ENCODE measurements around the gene MATCAP1.
A peak's percentile ranks its signal among the peaks of the same experiment; 100 is the strongest.

Gene MATCAP1

GRCh38 chr16:67184995-67185650 lies 1.4 kb upstream of the MATCAP1 start:
- H3K4me3 ChIP-seq (ENCODE audit: low read length) = peak overlapping the region; percentile 88; the same call in 1 of the 2 replicates
- H4K20me1 ChIP-seq (ENCODE audit: control insufficient read depth, insufficient read depth, low read depth, low read length) = peaks cover 3% of the 10 kb centered on the region; the same call in 1 of the 2 replicates
- H3K4me2 ChIP-seq (ENCODE audit: low read length) = peak overlapping the region; percentile 98

GRCh38 chr16:67184453-67184994 lies 761 bp upstream of the MATCAP1 start:
- H3K4me3 ChIP-seq (ENCODE audit: low read length) = peak overlapping the region; percentile 88
- no peaks in the 10 kb centered on the region for H3K9me3 ChIP-seq (ENCODE audit: control insufficient read depth, insufficient read depth, low read length)
- H4K20me1 ChIP-seq (ENCODE audit: control insufficient read depth, insufficient read depth, low read depth, low read length) = peaks cover 3% of the 10 kb centered on the region; the same call in 1 of the 2 replicates
- 0 out of 2 replicates have a peak, but pooled peaks cover 8% of the 10 kb centered on the region for H3K79me2 ChIP-seq (ENCODE audit: control insufficient read depth, low read length)
- no peaks in the 10 kb centered on the region for H3F3A ChIP-seq (ENCODE audit: control insufficient read depth, insufficient read depth)
- peak overlapping the region; percentile 98 for H3K4me2 ChIP-seq (ENCODE audit: low read length)
- H3K27ac ChIP-seq (ENCODE audit: low read depth, low read length) = no peak overlapping the region
- no peaks in the 10 kb centered on the region for H3K36me3 ChIP-seq (ENCODE audit: control insufficient read depth, low read length)
- no peaks in the 10 kb centered on the region for H3K9me2 ChIP-seq (replicated peaks; ENCODE audit: control insufficient read depth, low read length)
- TF ChIP-seq EZH2phosphoT487 (IDR thresholded peaks at IDR 0.05; ENCODE audit: borderline replicate concordance, low read length) = no peak
- H3K4me1 ChIP-seq (ENCODE audit: control insufficient read depth, low read length) = peaks cover 29% of the 10 kb centered on the region
- H3K27me3 ChIP-seq (ENCODE audit: control insufficient read depth, low read length) = peaks cover 24% of the 10 kb centered on the region

More at GRCh38 chr16:67184995-67185650, 1.4 kb upstream of the MATCAP1 start:
- H3K9me2 ChIP-seq (replicated peaks; ENCODE audit: control insufficient read depth, low read length) = no peaks in the 10 kb centered on the region
- no peaks in the 10 kb centered on the region for H3K9me3 ChIP-seq (ENCODE audit: control insufficient read depth, insufficient read depth, low read length)
- peaks cover 24% of the 10 kb centered on the region for H3K27me3 ChIP-seq (ENCODE audit: control insufficient read depth, low read length)
- peaks cover 29% of the 10 kb centered on the region for H3K4me1 ChIP-seq (ENCODE audit: control insufficient read depth, low read length)
- no peaks in the 10 kb centered on the region for H3K36me3 ChIP-seq (ENCODE audit: control insufficient read depth, low read length)
- H3K27ac ChIP-seq (ENCODE audit: low read depth, low read length) = no peak overlapping the region
- TF ChIP-seq EZH2phosphoT487 (IDR thresholded peaks at IDR 0.05; ENCODE audit: borderline replicate concordance, low read length) (no peak), CTCF (IDR thresholded peaks at IDR 0.05; ENCODE audit: low read depth, low read length, poor library complexity, severe bottlenecking) (peak; percentile 85)
- H3F3A ChIP-seq (ENCODE audit: control insufficient read depth, insufficient read depth) = no peaks in the 10 kb centered on the region
- 0 out of 2 replicates have a peak, but pooled peaks cover 8% of the 10 kb centered on the region for H3K79me2 ChIP-seq (ENCODE audit: control insufficient read depth, low read length)

- TF ChIP-seq EZH2phosphoT487 (IDR thresholded peaks at IDR 0.05; ENCODE audit: borderline replicate concordance, low read length) (no peak), CTCF (IDR thresholded peaks at IDR 0.05; ENCODE audit: low read depth, low read length, poor library complexity, severe bottlenecking) (no peak)
- H3K9me3 ChIP-seq (ENCODE audit: control insufficient read depth, insufficient read depth, low read length) = no peaks in the 10 kb centered on the region
- H4K20me1 ChIP-seq (ENCODE audit: control insufficient read depth, insufficient read depth, low read depth, low read length) = peaks cover 7% of the 10 kb centered on the region; the same call in 1 of the 2 replicates
- 0 out of 2 replicates have a peak, but pooled peaks cover 8% of the 10 kb centered on the region for H3K79me2 ChIP-seq (ENCODE audit: control insufficient read depth, low read length)
- H3F3A ChIP-seq (ENCODE audit: control insufficient read depth, insufficient read depth) = no peaks in the 10 kb centered on the region
- peaks cover 30% of the 10 kb centered on the region for H3K27me3 ChIP-seq (ENCODE audit: control insufficient read depth, low read length)
- peaks cover 36% of the 10 kb centered on the region for H3K4me1 ChIP-seq (ENCODE audit: control insufficient read depth, low read length)
- H3K36me3 ChIP-seq (ENCODE audit: control insufficient read depth, low read length) = no peaks in the 10 kb centered on the region
- H3K4me3 ChIP-seq (ENCODE audit: low read length) = peak overlapping the region; percentile 88
- peak overlapping the region; percentile 98 for H3K4me2 ChIP-seq (ENCODE audit: low read length)
- H3K27ac ChIP-seq (ENCODE audit: low read depth, low read length) = no peak overlapping the region; the same call in 1 of the 2 replicates
- no peaks in the 10 kb centered on the region for H3K9me2 ChIP-seq (replicated peaks; ENCODE audit: control insufficient read depth, low read length)
These were observed 508 bp downstream of the MATCAP1 start for GRCh38 chr16:67183284-67183626.

- no peak for TF ChIP-seq EZH2phosphoT487 (IDR thresholded peaks at IDR 0.05; ENCODE audit: borderline replicate concordance, low read length)
- no peak for TF ChIP-seq CTCF (IDR thresholded peaks at IDR 0.05; ENCODE audit: low read depth, low read length, poor library complexity, severe bottlenecking)
- H3K27ac ChIP-seq (ENCODE audit: low read depth, low read length) = no peak overlapping the region
- H4K20me1 ChIP-seq (ENCODE audit: control insufficient read depth, insufficient read depth, low read depth, low read length) = peaks cover 7% of the 10 kb centered on the region; the same call in 1 of the 2 replicates
These were observed 1.5 kb downstream of the MATCAP1 start for GRCh38 chr16:67182288-67182687.

More at GRCh38 chr16:67182288-67182687, 1.5 kb downstream of the MATCAP1 start:
- Histone ChIP-seq H3F3A (ENCODE audit: control insufficient read depth, insufficient read depth) (no peaks in the 10 kb centered on the region), H3K27me3 (ENCODE audit: control insufficient read depth, low read length) (peaks cover 37% of the 10 kb centered on the region), H3K4me3 (ENCODE audit: low read length) (peak overlapping the region; percentile 88), H3K9me2 (replicated peaks; ENCODE audit: control insufficient read depth, low read length) (no peaks in the 10 kb centered on the region), H3K4me1 (ENCODE audit: control insufficient read depth, low read length) (peaks cover 39% of the 10 kb centered on the region), H3K4me2 (ENCODE audit: low read length) (peak overlapping the region; percentile 98), H3K9me3 (ENCODE audit: control insufficient read depth, insufficient read depth, low read length) (no peaks in the 10 kb centered on the region), H3K79me2 (ENCODE audit: control insufficient read depth, low read length) (0 out of 2 replicates have a peak, but pooled peaks cover 8% of the 10 kb centered on the region), H3K36me3 (ENCODE audit: control insufficient read depth, low read length) (no peaks in the 10 kb centered on the region)
